A673 (cell line): ENCODE measurements around the gene GGT1. TPM values are rescaled to one million over a fixed set of nuclear protein-coding genes. Genes with fewer than 3 reads are reported as not detected.
"Not testable (repeated sequence)": the region's sequence is repeated elsewhere in the genome, so short reads cannot be mapped to it uniquely, and the experiment has no call there.

ENCODE experiments used
- Bru-seq: library from RNA; stranded (reverse); fragments of 400-500 nt; gene quantifications from one replicate; lab custom pipeline; 2021; lab: Mats Ljungman, UMichigan
- BruChase-seq, 2 experiments: library from RNA; stranded (reverse); fragments of 400-500 nt; gene quantifications; one replicate each; lab custom pipeline; 2021; lab: Mats Ljungman, UMichigan
- BruUV-seq: library from RNA; stranded (reverse); fragments of 400-500 nt; replicated peaks from 2 replicates; lab custom pipeline; 2021; lab: Mats Ljungman, UMichigan
- CTCF ChIA-PET: fragments of 300-600 bp; sonication (Branson Sonifier 250); formaldehyde crosslinking; loops from one replicate; lab custom pipeline; 2022; ENCODE audit warnings: antibody characterized with exemption; lab: Charles Lee
- POLR2A ChIA-PET: fragments of 300-600 bp; sonication (Branson Sonifier 250); formaldehyde crosslinking; loops from one replicate; lab custom pipeline; 2022; ENCODE audit warnings: antibody characterized with exemption; ENCODE audit not compliant: low non-redundant PET; lab: Charles Lee
- DNase-seq: peaks from one replicate; pipeline ENCODE4 v3.0.0-alpha.2; 2015; ENCODE audit warnings: low spot score
- H3K27ac ChIP-seq: fragments of 200-600 bp; sonication (generic); 2 replicates; pipeline ENCODE4 v1.5.1; 2016; ENCODE audit warnings: mixed run types, low read depth, mild to moderate bottlenecking, mixed read lengths, antibody characterized with exemption, low read length; ENCODE audit not compliant: poor library complexity, severe bottlenecking
- H3K27me3 ChIP-seq: fragments of 200-600 bp; sonication (generic); replicated peaks from 2 replicates; pipeline ENCODE4 v1.6.1; 2017; ENCODE audit warnings: mixed run types, low read depth, mild to moderate bottlenecking, mixed read lengths, antibody characterized with exemption, low read length; ENCODE audit not compliant: insufficient read depth, poor library complexity
- H3K36me3 ChIP-seq: fragments of 200-600 bp; sonication (generic); 2 replicates; pipeline ENCODE4 v1.6.1; 2016; ENCODE audit warnings: mixed run types, mild to moderate bottlenecking, mixed read lengths, antibody characterized with exemption, low read length; ENCODE audit not compliant: insufficient read depth, poor library complexity, severe bottlenecking
- H3K4me1 ChIP-seq: fragments of 200-600 bp; sonication (generic); 2 replicates; pipeline ENCODE4 v1.6.1; 2017; ENCODE audit warnings: mixed run types, mild to moderate bottlenecking, mixed read lengths, antibody characterized with exemption, low read length; ENCODE audit not compliant: insufficient read depth, poor library complexity, severe bottlenecking
- H3K4me3 ChIP-seq: fragments of 200-600 bp; sonication (generic); 2 replicates; pipeline ENCODE4 v1.5.1; 2016; ENCODE audit warnings: low read depth, mixed run types, mild to moderate bottlenecking, mixed read lengths, low read length; ENCODE audit not compliant: poor library complexity, severe bottlenecking
- H3K9me3 ChIP-seq: fragments of 200-600 bp; sonication (generic); 2 replicates; pipeline ENCODE4 v1.6.1; 2016; ENCODE audit warnings: mixed run types, low read depth, mild to moderate bottlenecking, mixed read lengths, antibody characterized with exemption, low read length; ENCODE audit not compliant: poor library complexity, severe bottlenecking
- CTCF ChIP-seq: fragments of 300-800, 200-600 bp; sonication (generic); conservative IDR thresholded peaks from 2 replicates; pipeline ENCODE4 v1.5.1; 2017; ENCODE audit warnings: low read depth, mild to moderate bottlenecking, antibody characterized with exemption, low read length, moderate library complexity, mixed read lengths
- EZH2 ChIP-seq: fragments of 200-600 bp; sonication (generic); IDR thresholded peaks from 2 replicates; pipeline ENCODE4 v1.6.1; 2017; ENCODE audit warnings: borderline replicate concordance, low read depth, mild to moderate bottlenecking, mixed read lengths, antibody characterized with exemption, low read length; ENCODE audit not compliant: poor library complexity, severe bottlenecking
- intact Hi-C: fragments of 100-400 bp; cut with micrococcal nuclease; formaldehyde crosslinking; loops from one replicate; pipeline ENCODE4 v1.10.0; 2022; ENCODE audit not compliant: unreplicated experiment
- long read RNA-seq: library from polyadenylated mRNA; stranded (forward); transcript quantifications from one replicate; pipeline ENCODE4 v2.0.0, GENCODE V29; 2022
- total RNA-seq: library from RNA; stranded (reverse); gene quantifications from 2 replicates; pipeline ENCODE4 v1.2.3, GENCODE V29; 2021

Gene GGT1
- 3.3 and 4.5 TPM in 2 replicates for total RNA-seq
- Bru-seq, nascent RNA, result percentile 27 among the genes with signal in this experiment
- BruChase-seq, experiment 1, labeled RNA remaining after a 2-hour chase, result percentile 33 among the genes with signal in this experiment
- BruChase-seq, experiment 2, labeled RNA remaining after a 6-hour chase, result percentile 35 among the genes with signal in this experiment
- long read RNA-seq, partial matches to known transcripts, result 1 of 7 reads
- long read RNA-seq, other reads (novel, unspliced or antisense), result 6 of 7 reads

- H3K27ac ChIP-seq, H3K27me3 ChIP-seq, H3K9me3 ChIP-seq, H3K36me3 ChIP-seq, BruUV-seq, H3K4me1 ChIP-seq, POLR2A ChIA-PET, CTCF ChIA-PET, H3K4me3 ChIP-seq, DNase-seq, intact Hi-C loops: not testable (repeated sequence)
Measured at GRCh38 chr22:24602847-24603769, at the start of gene GGT1. TSS of gene GGT1 (plus strand) at chr22:24603193. CDS start at chr22:24611082, 7,889 bp downstream.

- CTCF ChIA-PET, result no interaction called here
- H3K4me1 ChIP-seq, result peaks cover 18% of the 10 kb centered on the region
- BruUV-seq, result no TSS peak
- H3K9me3 ChIP-seq, result no peaks in the 10 kb centered on the region
- no peaks in the 10 kb centered on the region for H3K27me3 ChIP-seq
- intact Hi-C loops, result no loop called here
- H3K27ac ChIP-seq, result peak overlapping the region; percentile 97
- H3K4me3 ChIP-seq, result peak overlapping the region; percentile 93
- POLR2A ChIA-PET, result no interaction called here
- H3K36me3 ChIP-seq, result peaks cover 15% of the 10 kb centered on the region
- no peak for TF ChIP-seq CTCF
- no peak for TF ChIP-seq EZH2
- DNase-seq, result no peak
Measured at GRCh38 chr22:24553597-24554312, 49.2 kb upstream of the GGT1 start.

- intact Hi-C loops, result no loop called here
- peak within 1 kb of the TSS; percentile 93 for H3K4me3 ChIP-seq
- ChIA-PET POLR2A (interaction anchor here (0.6 to 0.7 kb wide), 2 partner anchors 27 to 641 kb away, joined by 6 to 11 read pairs; no protein-coding TSS in a partner anchor), CTCF (no interaction called here)
- BruUV-seq, result no TSS peak
- TF ChIP-seq EZH2 (no peak), CTCF (no peak)
- peak; percentile 25 for DNase-seq
- no peaks in the 10 kb centered on the region for H3K9me3 ChIP-seq
- no peaks in the 10 kb centered on the region for H3K27me3 ChIP-seq
- peak within 1 kb of the TSS; percentile 97 for H3K27ac ChIP-seq
- peaks cover 18% of the 10 kb centered on the region for H3K4me1 ChIP-seq
- peaks cover 23% of the 10 kb centered on the region for H3K36me3 ChIP-seq
Measured at GRCh38 chr22:24554313-24555164, 48.5 kb upstream of the GGT1 start, which contains the start of gene GUCD1. TSS of gene GUCD1 (minus strand) at chr22:24555138. CDS start at chr22:24554991, 147 bp downstream.
